Measurements from ENCODE around the gene GLT1D1. TPM values are rescaled to one million over a fixed set of nuclear protein-coding genes. Genes with fewer than 3 reads are reported as not detected.

The GLT1D1 gene
- polyA plus RNA-seq, 1 donor, result 1.6 TPM

DNA sequence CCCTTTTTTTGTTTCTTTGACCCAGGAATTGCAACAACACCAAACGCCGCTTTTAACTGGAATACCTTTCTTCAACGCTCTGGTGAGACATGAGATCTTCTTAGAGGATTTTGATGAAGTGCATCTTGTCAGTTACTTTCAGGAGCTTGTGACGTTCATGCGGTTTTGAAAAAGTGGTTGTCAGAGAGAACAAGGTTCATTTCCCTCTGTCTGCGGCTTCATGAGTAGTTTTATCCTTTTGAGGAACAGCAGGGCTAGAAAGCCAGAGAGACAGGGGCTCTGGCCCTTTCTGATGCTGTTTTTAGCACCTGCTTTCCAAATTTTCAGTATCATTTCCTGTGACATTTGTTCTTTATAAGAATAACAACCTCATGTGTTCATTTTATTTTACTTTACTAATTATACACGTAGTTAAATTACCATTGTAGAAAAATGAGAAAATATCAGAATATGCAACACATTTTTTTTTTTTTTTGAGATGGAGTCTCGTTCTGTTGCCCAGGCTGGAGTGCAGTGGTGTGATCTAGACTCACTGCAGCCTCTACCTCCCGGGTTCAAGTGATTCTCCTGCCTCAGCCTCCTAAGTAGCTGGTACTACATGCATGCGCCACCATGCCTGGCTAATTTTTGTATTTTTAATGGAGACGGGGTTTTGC, 61.8 kb downstream of the GLT1D1 start:
- DNase-seq (ENCODE audit: low read depth), result no peak

DNA sequence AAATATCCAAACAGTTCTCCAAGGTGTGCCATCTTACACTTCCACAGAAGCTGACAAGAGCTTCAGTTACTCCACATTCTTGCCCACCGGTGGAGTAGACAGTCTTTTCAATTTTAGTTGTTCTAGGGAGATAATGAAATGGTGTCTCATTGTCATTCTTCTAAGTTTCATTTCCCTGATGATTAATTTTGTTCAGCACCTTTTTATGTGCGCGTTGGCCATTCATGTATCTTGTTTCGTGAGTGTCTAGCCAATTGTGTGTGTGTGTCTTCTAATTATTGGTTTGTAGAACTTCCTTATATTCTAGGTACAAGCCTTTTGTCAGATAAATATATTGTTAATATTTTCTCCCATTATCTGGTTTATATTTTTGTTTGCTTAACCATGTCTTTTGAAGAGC, 63.1 kb downstream of the GLT1D1 start:
- DNase-seq (ENCODE audit: low read depth), result no peak

DNA sequence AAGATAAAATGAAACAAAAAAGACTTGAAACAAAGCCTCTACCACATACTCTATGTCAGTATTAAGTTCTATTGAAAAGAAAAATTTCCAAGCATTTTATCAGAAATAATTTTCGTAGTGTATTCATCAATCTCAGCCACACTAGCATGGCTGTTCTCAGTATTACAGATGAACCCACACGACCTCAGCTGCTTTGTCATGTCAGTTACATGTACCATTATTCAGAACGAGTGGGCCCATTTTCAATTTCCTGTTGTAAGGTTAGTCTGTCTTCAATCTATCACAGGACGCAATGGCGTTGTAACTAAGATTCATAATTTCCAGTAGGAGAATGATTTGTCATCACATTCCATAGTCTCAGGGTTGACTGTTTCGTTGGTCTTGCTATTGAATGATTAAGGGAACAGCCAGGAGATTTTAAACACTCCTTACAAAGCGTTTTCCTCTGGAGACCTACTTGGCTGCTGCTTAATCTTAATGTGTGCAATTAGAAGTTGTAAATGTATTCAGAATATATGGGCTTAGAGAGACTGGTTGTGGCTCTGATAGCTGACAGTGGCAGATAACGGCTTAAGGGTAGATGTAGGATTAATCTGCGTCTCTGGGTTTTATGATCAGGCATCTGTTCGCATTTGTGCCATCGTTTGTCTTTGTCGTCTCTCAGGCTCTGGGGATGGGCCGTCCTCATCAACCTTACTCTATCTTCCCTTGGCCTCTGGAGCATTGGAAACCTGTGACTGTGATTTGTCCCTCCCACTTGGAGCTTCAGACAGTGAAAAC, 65.4 kb downstream of the GLT1D1 start:
- no peak for DNase-seq (ENCODE audit: low read depth)

DNA sequence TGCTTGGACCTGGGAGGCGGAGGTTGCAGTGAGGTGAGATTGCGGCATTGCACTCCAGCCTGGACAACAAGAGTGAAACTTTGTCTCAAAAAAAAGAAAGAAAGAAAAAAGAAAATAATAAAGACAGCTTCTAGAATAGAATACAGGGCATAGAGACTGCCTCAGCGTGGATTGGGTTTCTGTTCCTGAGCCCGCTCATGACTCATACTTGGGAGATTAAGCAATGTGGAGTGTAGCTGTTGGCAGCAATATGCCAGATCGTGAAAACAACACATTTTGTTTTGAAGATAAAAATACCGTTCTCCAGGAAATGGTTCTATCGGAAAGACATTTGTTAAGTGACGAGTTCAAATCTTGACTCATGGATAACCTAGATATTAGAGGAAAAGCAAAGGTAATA, 67.2 kb downstream of the GLT1D1 start:
- no peak for DNase-seq (ENCODE audit: low read depth)

DNA sequence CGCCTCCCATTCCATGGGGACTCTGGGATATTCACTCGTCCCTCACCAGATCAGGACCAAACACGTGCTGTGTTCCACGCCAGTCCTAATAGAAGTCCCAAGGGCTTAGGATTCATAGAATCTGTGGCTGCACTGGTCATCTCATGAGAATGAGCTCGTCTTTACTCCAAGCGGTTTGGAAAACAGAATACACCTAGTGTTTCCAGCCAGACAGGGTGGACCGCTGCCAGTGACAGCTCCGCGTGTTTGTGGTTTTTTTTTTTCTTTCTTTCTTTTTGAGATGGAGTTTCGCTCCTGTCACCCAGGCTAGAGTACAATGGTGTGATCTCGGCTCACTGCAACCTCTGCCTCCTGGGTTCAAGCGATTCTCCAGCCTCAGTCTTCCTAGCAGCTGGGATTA, 75.1 kb downstream of the GLT1D1 start:
- DNase-seq (ENCODE audit: low read depth), result no peak

DNA sequence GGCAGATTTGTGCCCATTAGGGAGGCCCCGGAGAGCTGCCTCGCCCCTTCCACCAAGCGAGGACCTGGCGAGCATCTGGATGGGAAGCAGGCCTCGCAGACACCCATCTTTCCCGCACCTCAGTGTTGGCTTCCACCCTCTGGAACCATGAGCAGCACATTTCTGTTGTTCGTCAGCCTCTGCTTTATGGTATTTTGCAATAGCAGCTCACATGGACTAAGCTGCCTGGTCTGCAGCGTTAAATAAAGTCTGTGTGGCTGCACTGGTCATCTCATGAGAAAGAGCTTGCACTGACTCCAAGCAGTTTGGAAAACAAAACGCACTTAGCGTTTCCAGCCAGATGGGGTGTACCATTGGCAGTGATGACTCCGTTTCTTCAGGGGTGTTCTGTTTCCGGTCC, 75.8 kb downstream of the GLT1D1 start:
- no peak for DNase-seq (ENCODE audit: low read depth)

DNA sequence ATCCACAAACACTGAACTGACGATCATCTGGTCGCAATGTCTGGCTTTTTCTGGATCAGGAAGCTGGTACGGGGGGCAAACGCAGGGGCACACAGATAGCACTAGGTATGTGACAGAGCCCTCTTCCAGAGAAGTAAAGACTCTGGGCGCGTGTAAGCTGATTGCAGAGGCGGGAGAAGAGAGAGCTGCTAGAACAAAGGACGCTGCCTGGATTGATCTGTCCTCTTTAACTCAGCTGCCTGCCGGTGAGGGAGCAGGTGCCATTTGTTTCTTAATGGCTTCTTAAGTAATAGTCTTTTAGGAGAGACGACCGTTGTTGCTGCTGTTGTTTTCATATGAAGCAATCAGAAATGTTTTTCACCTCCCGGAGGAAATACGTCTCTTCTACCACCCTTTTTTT, 77.3 kb downstream of the GLT1D1 start:
- DNase-seq (ENCODE audit: low read depth), result no peak

DNA sequence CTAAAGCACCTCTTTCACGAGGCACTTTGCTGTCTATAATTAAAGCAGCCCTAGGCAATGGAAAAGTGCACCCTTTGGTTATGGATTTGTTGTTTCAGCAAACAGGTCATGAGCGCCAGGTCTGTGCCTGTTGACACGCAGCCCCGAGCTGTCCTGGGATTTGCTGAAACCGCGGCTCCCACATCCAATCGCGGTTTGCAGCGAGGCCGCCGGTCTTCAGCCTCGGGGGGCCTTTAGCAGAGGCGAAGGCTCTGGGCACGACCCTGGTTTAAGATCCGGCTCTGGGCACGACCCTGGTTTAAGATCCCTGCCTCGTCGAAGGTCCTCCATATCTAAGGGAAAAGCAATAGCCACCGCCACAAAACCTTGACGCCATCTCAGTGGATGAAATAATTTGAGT, 79.2 kb downstream of the GLT1D1 start:
- no peak for DNase-seq (ENCODE audit: low read depth)

DNA sequence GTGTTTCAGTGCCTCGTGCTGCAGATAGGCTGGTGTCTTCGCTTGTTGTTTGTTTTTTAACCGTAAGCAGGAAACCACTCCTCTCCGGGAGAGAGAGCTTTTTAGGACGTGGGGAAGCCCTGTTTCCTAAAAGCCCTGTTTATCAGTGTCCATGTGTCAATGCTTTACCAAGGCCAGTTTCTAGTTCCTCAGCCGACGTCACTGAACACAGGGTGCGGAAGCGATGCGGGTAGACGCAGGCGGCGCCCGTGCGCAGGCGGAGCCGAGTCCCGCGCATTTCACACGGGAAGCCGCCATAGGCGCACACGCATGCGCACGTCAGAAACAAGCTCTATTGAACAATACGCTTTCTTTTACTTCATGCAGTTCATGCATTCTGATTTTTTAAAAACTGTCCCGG, 79.8 kb downstream of the GLT1D1 start:
- DNase-seq (ENCODE audit: low read depth), result no peak

DNA sequence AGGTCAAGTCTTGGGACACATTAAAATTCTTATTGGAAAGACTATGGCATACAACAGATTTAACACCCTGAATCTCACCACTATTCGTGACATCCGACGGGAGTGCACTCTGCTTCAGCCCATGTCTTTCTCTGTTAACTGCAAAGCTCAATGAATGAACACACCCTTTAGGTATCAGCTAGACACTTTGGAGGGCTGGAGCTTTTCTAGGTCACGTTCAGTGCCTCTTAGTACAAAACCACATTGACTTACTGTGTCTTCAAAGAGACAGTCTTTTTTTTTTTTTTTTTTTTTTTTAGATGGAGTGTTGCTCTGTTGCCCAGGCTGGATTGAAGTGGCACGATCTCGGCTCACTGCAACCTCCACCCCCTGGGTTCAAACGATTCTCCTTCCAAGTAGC, 80.6 kb downstream of the GLT1D1 start:
- no peak for DNase-seq (ENCODE audit: low read depth)

DNA sequence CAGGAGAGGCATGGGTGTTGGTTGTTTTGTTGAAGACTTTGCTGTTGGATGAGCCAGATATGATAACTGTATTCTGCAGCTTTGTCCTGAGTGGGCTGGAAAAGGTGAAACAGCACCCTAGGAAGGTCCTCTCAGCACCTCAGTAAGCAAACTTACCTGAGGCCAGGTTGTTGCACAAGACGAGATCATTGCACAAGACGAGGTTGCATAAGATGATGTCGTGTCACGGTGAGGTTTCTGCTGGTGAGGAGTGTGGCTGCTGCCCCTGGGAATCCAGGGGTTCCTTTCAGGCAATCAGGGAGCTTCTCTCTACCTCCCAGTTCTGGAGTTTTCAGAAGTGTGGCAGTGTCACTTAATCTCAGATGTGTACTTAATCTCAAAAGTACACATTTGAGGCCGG, 85.6 kb downstream of the GLT1D1 start:
- no peak for DNase-seq (ENCODE audit: low read depth)

DNA sequence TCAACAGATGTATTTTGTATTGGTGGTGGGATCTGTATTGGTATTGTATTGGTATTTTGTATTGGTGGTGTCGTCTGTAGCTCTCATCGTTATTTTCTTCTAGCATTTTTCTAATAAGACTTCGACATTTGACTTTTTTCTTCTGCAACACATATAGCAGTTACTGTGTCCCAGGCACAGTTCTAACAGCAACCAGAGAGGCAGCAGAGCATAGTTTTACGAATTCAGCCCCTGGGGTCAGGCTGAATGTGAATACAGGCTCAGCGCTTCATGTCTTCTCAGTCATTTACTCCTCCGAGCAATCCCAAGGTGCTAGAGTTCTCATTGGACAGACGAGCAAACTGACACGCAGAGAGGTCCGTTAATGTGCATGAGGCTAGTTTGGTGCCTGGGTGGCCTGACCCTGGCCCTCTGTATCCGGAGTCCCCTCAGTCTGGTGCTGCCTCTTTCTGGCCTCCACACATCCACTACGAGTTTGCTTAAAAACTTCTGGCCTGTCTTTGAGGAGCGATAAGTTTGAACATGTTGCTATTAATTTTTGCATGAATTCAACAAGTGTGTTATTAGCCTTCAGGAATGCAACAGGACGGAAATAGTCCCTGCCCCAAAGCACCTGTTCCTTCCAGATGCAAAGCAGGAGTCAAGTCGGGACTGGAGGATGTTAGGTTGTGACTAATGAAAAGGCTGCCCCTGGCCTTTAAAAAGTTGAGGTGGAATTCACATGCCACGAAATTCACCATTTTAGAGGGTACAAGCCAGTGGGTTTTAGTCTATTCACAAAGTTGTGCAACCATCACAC, 87.0 kb downstream of the GLT1D1 start:
- no peak for DNase-seq (ENCODE audit: low read depth)

DNA sequence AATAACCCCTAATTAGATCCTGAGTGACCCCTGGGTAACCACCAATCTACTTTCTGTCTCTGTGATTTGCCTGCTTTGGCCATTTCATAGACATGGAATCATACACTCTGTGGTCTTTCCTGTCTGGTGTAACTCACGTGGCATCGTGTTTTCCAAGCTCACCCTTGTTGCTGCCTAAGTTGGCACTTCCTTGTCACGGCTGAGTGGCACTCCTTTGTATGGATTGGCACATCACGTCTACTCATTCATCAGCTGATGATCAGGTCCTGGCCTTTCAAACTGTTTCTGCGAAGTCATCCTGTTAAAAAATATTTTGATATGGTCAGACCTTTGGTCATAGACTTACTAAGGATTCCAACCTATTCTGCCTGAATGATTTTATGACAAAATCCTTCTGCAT, 87.7 kb downstream of the GLT1D1 start:
- no peak for DNase-seq (ENCODE audit: low read depth)

DNA sequence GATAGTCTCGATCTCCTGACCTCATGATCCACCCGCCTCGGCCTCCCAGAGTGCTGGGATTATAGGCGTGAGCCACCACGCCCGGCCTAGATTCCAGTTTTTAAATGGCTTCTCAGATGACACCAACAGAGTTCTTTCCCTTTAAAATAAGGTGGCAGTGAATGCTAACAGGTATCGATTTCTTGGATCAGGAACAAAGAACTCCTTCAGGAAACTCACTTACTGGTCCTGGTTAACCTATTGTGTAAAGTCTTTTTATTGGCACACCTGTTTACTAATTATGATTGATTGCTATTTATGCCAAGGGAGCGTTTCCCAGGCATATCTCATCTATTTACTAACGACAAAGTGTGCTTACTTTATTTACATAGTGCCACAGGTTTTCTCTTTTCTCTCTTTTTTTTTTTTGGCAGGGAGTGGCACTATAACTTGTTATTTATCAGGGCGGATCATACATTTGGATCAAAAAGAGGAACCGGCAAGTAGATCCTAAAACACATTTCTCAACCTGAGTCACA, 89.7 kb downstream of the GLT1D1 start:
- no peak for DNase-seq (ENCODE audit: low read depth)

DNA sequence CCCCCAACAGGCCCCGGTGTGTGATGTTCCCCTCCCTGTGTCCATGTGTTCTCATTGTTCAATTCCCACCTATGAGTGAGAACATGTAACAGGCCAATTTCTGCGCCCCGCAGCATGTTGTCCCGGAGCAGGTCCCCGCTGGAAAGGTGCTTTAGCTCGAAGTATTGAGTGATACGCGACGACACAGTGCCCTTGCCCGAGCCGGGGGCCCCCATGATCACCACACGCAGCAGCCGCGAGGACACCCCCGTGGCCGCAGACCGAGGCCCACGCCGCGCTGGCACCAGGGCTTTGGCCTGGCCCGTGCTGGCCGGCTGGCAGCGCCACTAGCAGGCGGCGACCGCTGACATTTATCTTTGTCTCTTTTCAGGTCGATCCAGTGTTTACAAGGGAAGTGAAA, 91.7 kb downstream of the GLT1D1 start:
- DNase-seq (ENCODE audit: low read depth), result no peak

DNA sequence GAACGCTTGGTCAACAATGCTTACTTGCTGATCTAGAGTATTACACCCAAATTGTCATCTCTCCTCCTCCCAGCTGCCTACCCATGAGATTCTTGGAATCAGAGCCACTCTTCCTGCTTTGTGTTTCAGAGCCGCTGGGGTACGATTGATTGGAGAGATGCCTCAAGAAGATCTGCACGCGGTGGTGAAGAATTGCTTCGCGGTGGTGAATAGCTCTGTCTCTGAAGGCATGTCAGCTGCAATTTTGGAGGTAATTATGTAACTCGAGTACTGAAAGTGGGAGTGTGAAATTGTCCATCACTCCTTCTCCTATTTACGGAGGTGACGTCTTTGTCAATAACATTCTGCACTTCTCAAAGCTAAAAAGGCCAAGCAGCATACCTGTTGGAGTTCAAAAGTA, 93.9 kb downstream of the GLT1D1 start:
- DNase-seq (ENCODE audit: low read depth), result no peak

DNA sequence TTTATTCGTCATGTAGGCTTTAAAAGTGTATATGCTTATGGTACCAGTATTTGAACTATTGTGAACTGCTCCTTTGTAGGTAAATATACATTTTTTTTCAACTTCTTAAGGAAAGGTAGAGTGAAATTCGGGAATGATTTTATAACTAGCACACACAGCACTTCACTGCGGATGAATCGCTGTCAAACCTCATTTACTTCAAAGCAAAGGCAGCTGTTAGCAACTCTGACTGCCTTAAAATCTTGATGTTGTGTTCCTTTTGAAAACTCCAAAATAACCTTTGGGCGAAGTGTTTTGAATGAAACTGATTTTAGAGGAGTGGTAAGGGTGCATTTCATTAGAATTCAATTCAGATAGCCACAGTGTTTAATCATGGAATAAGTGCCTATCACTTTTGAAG, 95.8 kb downstream of the GLT1D1 start:
- DNase-seq (ENCODE audit: low read depth), result no peak

DNA sequence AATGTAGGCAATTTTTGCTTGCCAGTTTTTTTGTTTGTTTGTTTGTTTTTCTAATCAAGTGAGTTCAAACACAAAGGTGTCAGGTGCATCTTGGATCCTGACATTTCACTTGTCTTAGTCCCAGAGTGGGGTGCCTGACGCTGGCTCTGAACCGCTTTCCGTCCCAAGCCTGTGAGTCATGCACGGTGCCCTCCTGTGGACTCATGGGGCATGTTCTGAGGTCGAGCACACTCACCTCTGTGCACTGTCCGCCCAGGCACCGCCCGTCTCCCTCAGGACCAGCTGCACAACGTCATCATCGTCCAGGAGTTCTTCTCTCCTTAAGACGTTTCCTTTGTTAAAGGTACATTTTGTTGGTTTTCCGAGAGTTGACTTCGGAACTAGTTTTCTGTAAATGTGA, 98.2 kb downstream of the GLT1D1 start:
- DNase-seq (ENCODE audit: low read depth), result no peak

DNA sequence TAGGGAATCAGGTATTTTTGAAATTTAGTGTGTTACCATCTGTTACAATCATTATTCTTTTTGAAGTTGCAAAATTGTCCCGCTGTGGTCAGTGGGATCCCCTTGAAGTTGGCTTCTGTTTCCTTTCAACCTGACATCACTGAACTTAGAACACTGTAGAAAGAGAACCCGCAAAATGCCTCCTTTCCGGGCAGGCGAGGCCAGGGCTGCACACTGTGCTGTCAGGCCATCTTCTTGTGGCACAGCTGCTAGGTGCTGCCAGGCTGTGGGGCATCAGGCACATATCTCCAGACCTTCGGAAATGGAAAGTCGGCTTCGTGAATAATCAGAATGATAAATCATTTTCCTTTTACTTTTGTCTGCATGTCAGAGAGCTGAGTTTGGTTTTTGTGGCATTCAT, 103.5 kb downstream of the GLT1D1 start:
- DNase-seq (ENCODE audit: low read depth), result no peak

DNA sequence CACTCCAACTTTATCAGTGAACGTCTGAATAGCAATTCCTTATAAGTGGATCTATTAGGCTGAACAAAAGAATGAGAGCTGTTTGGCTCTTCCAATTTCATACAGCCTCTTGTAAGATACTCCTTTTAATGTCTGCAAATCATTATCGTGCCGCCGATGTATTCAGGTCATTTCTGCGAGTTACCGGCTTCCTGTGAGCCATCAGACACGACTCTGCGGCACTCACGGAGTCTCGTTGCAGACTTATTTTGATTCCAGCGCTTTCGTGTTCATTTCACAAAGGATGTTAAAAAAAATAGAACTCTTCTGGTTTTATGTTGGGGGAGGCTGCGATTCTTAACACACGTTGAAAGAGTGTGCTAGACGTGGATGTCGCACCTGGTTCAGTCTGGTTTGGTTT, 106.6 kb downstream of the GLT1D1 start:
- no peak for DNase-seq (ENCODE audit: low read depth)

DNA sequence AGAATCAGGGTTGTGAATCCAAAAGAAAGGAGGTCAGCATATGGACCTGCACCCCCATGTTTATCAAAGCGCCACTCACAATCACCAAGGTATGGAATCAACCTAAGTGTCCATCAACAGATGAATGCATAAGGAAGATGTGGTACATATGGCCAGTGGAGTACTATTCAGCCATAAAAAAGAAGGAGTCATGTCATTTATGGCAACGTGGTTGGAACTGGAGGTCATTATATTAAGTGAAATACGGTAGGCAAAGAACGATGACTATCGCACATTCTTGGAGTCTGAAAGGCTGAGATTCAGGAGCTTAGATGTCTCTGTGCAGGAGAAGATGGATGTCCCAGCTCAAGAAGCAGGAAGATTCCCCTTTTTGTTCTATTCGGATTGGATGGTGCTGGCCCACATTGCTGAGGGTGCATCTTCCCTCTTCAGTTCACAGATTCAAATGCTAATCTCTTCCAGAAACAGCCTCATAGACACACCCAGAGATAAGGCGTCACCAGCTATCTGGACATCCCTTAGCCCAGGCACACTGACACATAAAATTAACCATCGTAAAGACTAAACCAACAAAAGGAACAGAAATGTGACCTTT, 108.1 kb downstream of the GLT1D1 start:
- DNase-seq (ENCODE audit: low read depth), result no peak

DNA sequence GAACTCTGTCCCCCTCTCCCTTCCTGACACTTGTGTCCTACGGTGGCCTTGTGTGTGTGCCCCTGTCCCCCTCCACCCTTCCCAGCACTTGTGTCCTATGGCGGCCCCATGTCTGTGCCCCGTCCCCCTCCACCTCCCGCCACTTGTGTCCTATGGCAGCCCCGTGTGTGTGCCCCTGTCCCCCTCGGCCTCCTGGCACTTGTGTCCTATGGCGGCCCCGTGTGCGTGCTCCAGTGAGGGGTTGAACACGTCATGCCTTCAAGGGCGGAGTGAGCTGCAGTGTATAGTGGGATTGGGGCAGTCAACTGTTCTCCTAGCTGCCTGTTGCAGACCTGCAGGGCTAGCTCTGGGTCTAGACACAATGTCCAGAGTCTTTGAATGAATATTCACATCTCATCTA, 108.7 kb downstream of the GLT1D1 start:
- DNase-seq (ENCODE audit: low read depth), result no peak

Data from forelimb muscle (tissue), 1 donor.